Left kidney (tissue), 8 donors: ENCODE results near the gene PRAMEF17. TPM values are rescaled to one million over a fixed set of nuclear protein-coding genes. Genes with fewer than 3 reads are reported as not detected.
"Not testable (repeated sequence)": the region's sequence is repeated elsewhere in the genome, so short reads cannot be mapped to it uniquely, and the experiment has no call there.

ENCODE experiments used
- DNase-seq: peaks from one replicate; pipeline ENCODE4 v3.0.0-alpha.2; 2013
- long read RNA-seq, 8 donors: transcript quantifications; one replicate each; lab custom pipeline, GENCODE V29; 2026
- polyA plus RNA-seq: library from polyadenylated mRNA; unstranded; fragments of 120-200 nt; gene quantifications from one replicate; pipeline ENCODE4 v1.2.1, GENCODE V29; 2013; ENCODE audit not compliant: insufficient read length

The PRAMEF17 gene
- polyA plus RNA-seq: not detected
- long read RNA-seq, donor 1: 0 reads
- long read RNA-seq, donor 2: 0 reads
- long read RNA-seq, donor 3: 0 reads
- long read RNA-seq, donor 4: 0 reads
- long read RNA-seq, donor 5: 0 reads
- long read RNA-seq, donor 6: 0 reads
- long read RNA-seq, donor 7: 0 reads
- long read RNA-seq, donor 8: 0 reads

GRCh38 chr1:13389332-13389731 lies at the start of gene PRAMEF17:
Gene PRAMEF17, plus strand, starts transcription at chr1:13389632. Its CDS starts 26 bp downstream, at chr1:13389658.
- DNase-seq: not testable (repeated sequence)

GRCh38 chr1:13342496-13342895 lies 46.9 kb upstream of the PRAMEF17 start:
- not testable (repeated sequence) for DNase-seq

- not testable (repeated sequence) for DNase-seq
Observed at GRCh38 chr1:13347034-13347433, 42.4 kb upstream of the PRAMEF17 start, which contains the start of gene PRAMEF14. Gene PRAMEF14, minus strand, starts transcription at chr1:13347134. Its CDS starts 1,820 bp downstream, at chr1:13345314.

- not testable (repeated sequence) for DNase-seq
Observed at GRCh38 chr1:13353476-13353875, 36.0 kb upstream of the PRAMEF17 start.

GRCh38 chr1:13354475-13354874 lies 35.0 kb upstream of the PRAMEF17 start:
- DNase-seq: not testable (repeated sequence)

GRCh38 chr1:13356774-13357173 lies 32.7 kb upstream of the PRAMEF17 start:
- peak; percentile 38 for DNase-seq

GRCh38 chr1:13362364-13362763 lies 27.1 kb upstream of the PRAMEF17 start:
- not testable (repeated sequence) for DNase-seq

GRCh38 chr1:13364928-13365327 lies 24.5 kb upstream of the PRAMEF17 start:
- not testable (repeated sequence) for DNase-seq

GRCh38 chr1:13366536-13366935 lies 22.9 kb upstream of the PRAMEF17 start:
- not testable (repeated sequence) for DNase-seq

GRCh38 chr1:13368544-13368943 lies 20.9 kb upstream of the PRAMEF17 start:
- peak; percentile 14 for DNase-seq

GRCh38 chr1:13378983-13379382 lies 10.4 kb upstream of the PRAMEF17 start:
- not testable (repeated sequence) for DNase-seq

- not testable (repeated sequence) for DNase-seq
Observed at GRCh38 chr1:13380380-13380779, 9.1 kb upstream of the PRAMEF17 start.

GRCh38 chr1:13393004-13393403 lies 3.6 kb downstream of the PRAMEF17 start:
- not testable (repeated sequence) for DNase-seq

GRCh38 chr1:13394761-13395160 lies 5.3 kb downstream of the PRAMEF17 start:
- not testable (repeated sequence) for DNase-seq

- DNase-seq: not testable (repeated sequence)
Observed at GRCh38 chr1:13395311-13395710, 5.9 kb downstream of the PRAMEF17 start.

- DNase-seq: no peak
Observed at GRCh38 chr1:13407811-13408210, 18.4 kb downstream of the PRAMEF17 start.

GRCh38 chr1:13410150-13410549 lies 20.7 kb downstream of the PRAMEF17 start, which contains the start of gene PRAMEF20:
Gene PRAMEF20, plus strand, starts transcription at chr1:13410450. Its CDS starts 5,905 bp downstream, at chr1:13416355.
- not testable (repeated sequence) for DNase-seq

GRCh38 chr1:13430495-13430894 lies 41.1 kb downstream of the PRAMEF17 start:
- DNase-seq: no peak

GRCh38 chr1:13432251-13432650 lies 42.8 kb downstream of the PRAMEF17 start:
- DNase-seq: no peak

- DNase-seq: not testable (repeated sequence)
Observed at GRCh38 chr1:13433694-13434358, 44.4 kb downstream of the PRAMEF17 start.

GRCh38 chr1:13435458-13435857 lies 46.0 kb downstream of the PRAMEF17 start:
- DNase-seq: peak; percentile 10

- DNase-seq: not testable (repeated sequence)
Observed at GRCh38 chr1:13439104-13439783, 49.8 kb downstream of the PRAMEF17 start.
